Measurements from ENCODE around the gene MND1. TPM values are rescaled to one million over a fixed set of nuclear protein-coding genes. Genes with fewer than 3 reads are reported as not detected.

MND1 gene
- total RNA-seq, 2 donors from 2014 or later: 27.9 to 31.1 TPM

GRCh38 chr4:153374442-153374841 is 30.0 kb downstream of the MND1 start:
- DNase-seq (ENCODE audit: low spot score in 2 of 2) (no peak), ATAC-seq (no peak)
- Mint-ChIP-seq H3K27ac (no peak overlapping the region), H3K36me3 (peaks cover 23 to 47% of the 10 kb centered on the region in 2 donors), H3K9me3 (no peaks in the 10 kb centered on the region)

GRCh38 chr4:153375303-153375702 is 30.8 kb downstream of the MND1 start:
- no peak for DNase-seq (ENCODE audit: low spot score in 2 of 2)
- Mint-ChIP-seq H3K9me3 (no peaks in the 10 kb centered on the region), H3K27ac (no peak overlapping the region), H3K36me3 (peaks cover 21 to 38% of the 10 kb centered on the region in 2 donors)
- ATAC-seq: no peak

GRCh38 chr4:153383131-153383530 is 38.6 kb downstream of the MND1 start:
- DNase-seq (ENCODE audit: low spot score in 2 of 2): no peak
- ATAC-seq: no peak
- H3K9me3 Mint-ChIP-seq: no peaks in the 10 kb centered on the region
- H3K27ac Mint-ChIP-seq: no peak overlapping the region
- peaks cover 0 to 12% of the 10 kb centered on the region in 2 donors for H3K36me3 Mint-ChIP-seq

GRCh38 chr4:153384160-153384559 is 39.7 kb downstream of the MND1 start:
- Mint-ChIP-seq H3K27ac (no peak overlapping the region), H3K9me3 (no peaks in the 10 kb centered on the region), H3K36me3 (peaks cover 0 to 5% of the 10 kb centered on the region in 2 donors)
- ATAC-seq: no peak
- DNase-seq (ENCODE audit: low spot score in 2 of 2): no peak

- H3K27ac Mint-ChIP-seq: no peak overlapping the region
- peaks cover 0 to 5% of the 10 kb centered on the region in 2 donors for H3K36me3 Mint-ChIP-seq
- no peak for ATAC-seq
Observed at GRCh38 chr4:153385784-153386183, 41.3 kb downstream of the MND1 start.

GRCh38 chr4:153387981-153388380 is 43.5 kb downstream of the MND1 start:
- DNase-seq (ENCODE audit: low spot score in 2 of 2) (no peak), ATAC-seq (no peak)
- no peaks in the 10 kb centered on the region for H3K9me3 Mint-ChIP-seq

More at GRCh38 chr4:153385784-153386183, 41.3 kb downstream of the MND1 start:
- H3K9me3 Mint-ChIP-seq: no peaks in the 10 kb centered on the region
- no peak for DNase-seq (ENCODE audit: low spot score in 2 of 2)

GRCh38 chr4:153393397-153393796 is 48.9 kb downstream of the MND1 start:
- H3K36me3 Mint-ChIP-seq: peaks cover 0 to 5% of the 10 kb centered on the region in 2 donors
- ATAC-seq (no peak), DNase-seq (ENCODE audit: low spot score in 2 of 2) (no peak)
- no peaks in the 10 kb centered on the region for H3K9me3 Mint-ChIP-seq
- H3K27ac Mint-ChIP-seq: no peak overlapping the region

More at GRCh38 chr4:153387981-153388380, 43.5 kb downstream of the MND1 start:
- Mint-ChIP-seq H3K36me3 (peaks cover 0 to 11% of the 10 kb centered on the region in 2 donors), H3K27ac (no peak overlapping the region)

- DNase-seq (ENCODE audit: low spot score in 2 of 2) (no peak), ATAC-seq (no peak)
- Mint-ChIP-seq H3K36me3 (peaks cover 0 to 5% of the 10 kb centered on the region in 2 donors), H3K9me3 (no peaks in the 10 kb centered on the region), H3K27ac (no peak overlapping the region)
Observed at GRCh38 chr4:153394945-153395344, 50.5 kb downstream of the MND1 start.

GRCh38 chr4:153398713-153399112 is 54.2 kb downstream of the MND1 start:
- Mint-ChIP-seq H3K36me3 (no peaks in the 10 kb centered on the region), H3K27ac (no peak overlapping the region)
- no peak for ATAC-seq

GRCh38 chr4:153399358-153399757 is 54.9 kb downstream of the MND1 start:
- ATAC-seq: no peak
- no peak for DNase-seq (ENCODE audit: low spot score in 2 of 2)
- Mint-ChIP-seq H3K36me3 (no peaks in the 10 kb centered on the region), H3K27ac (no peak overlapping the region), H3K9me3 (no peaks in the 10 kb centered on the region)

More at GRCh38 chr4:153398713-153399112, 54.2 kb downstream of the MND1 start:
- no peak for DNase-seq (ENCODE audit: low spot score in 2 of 2)
- no peaks in the 10 kb centered on the region for H3K9me3 Mint-ChIP-seq

- no peak overlapping the region for H3K27ac Mint-ChIP-seq
- no peak for DNase-seq (ENCODE audit: low spot score in 2 of 2)
- ATAC-seq: no peak
- peaks cover 0 to 4% of the 10 kb centered on the region in 2 donors for H3K9me3 Mint-ChIP-seq
- H3K36me3 Mint-ChIP-seq: peaks cover 5 to 13% of the 10 kb centered on the region in 2 donors
Observed at GRCh38 chr4:153401501-153401900, 57.0 kb downstream of the MND1 start.

- ATAC-seq (no peak), DNase-seq (ENCODE audit: low spot score in 2 of 2) (no peak)
- Mint-ChIP-seq H3K9me3 (peaks cover 0 to 4% of the 10 kb centered on the region in 2 donors), H3K36me3 (peaks cover 5 to 17% of the 10 kb centered on the region in 2 donors), H3K27ac (no peak overlapping the region)
Observed at GRCh38 chr4:153402366-153402765, 57.9 kb downstream of the MND1 start.

- peaks cover 0 to 4% of the 10 kb centered on the region in 2 donors for H3K9me3 Mint-ChIP-seq
- DNase-seq (ENCODE audit: low spot score in 2 of 2) (no peak), ATAC-seq (no peak)
- no peak overlapping the region for H3K27ac Mint-ChIP-seq
- peaks cover 5 to 17% of the 10 kb centered on the region in 2 donors for H3K36me3 Mint-ChIP-seq
Observed at GRCh38 chr4:153403726-153404125, 59.2 kb downstream of the MND1 start.

- H3K9me3 Mint-ChIP-seq: peaks cover 0 to 4% of the 10 kb centered on the region in 2 donors
- peaks cover 5 to 26% of the 10 kb centered on the region in 2 donors for H3K36me3 Mint-ChIP-seq
- ATAC-seq (no peak), DNase-seq (ENCODE audit: low spot score in 2 of 2) (no peak)
- no peak overlapping the region for H3K27ac Mint-ChIP-seq
Observed at GRCh38 chr4:153407906-153408305, 63.4 kb downstream of the MND1 start.

- Mint-ChIP-seq H3K9me3 (peaks cover 0 to 4% of the 10 kb centered on the region in 2 donors), H3K27ac (no peak overlapping the region), H3K36me3 (peaks cover 5 to 30% of the 10 kb centered on the region in 2 donors)
- DNase-seq (ENCODE audit: low spot score in 2 of 2) (no peak), ATAC-seq (no peak)
Observed at GRCh38 chr4:153408932-153409331, 64.4 kb downstream of the MND1 start.

- no peak for DNase-seq (ENCODE audit: low spot score in 2 of 2)
- H3K27ac Mint-ChIP-seq: no peak overlapping the region
- peaks cover 5 to 30% of the 10 kb centered on the region in 2 donors for H3K36me3 Mint-ChIP-seq
- peaks cover 0 to 4% of the 10 kb centered on the region in 2 donors for H3K9me3 Mint-ChIP-seq
- no peak for ATAC-seq
Observed at GRCh38 chr4:153409412-153409811, 64.9 kb downstream of the MND1 start.

GRCh38 chr4:153409924-153410501 is 65.5 kb downstream of the MND1 start:
- no peak for DNase-seq (ENCODE audit: low spot score in 2 of 2)
- Mint-ChIP-seq H3K9me3 (peaks cover 0 to 4% of the 10 kb centered on the region in 2 donors), H3K27ac (no peak overlapping the region), H3K36me3 (peaks cover 5 to 30% of the 10 kb centered on the region in 2 donors)
- ATAC-seq: no peak

- no peak overlapping the region for H3K27ac Mint-ChIP-seq
- no peaks in the 10 kb centered on the region for H3K9me3 Mint-ChIP-seq
- no peak for DNase-seq (ENCODE audit: low spot score in 2 of 2)
- no peak for ATAC-seq
- peaks cover 0 to 14% of the 10 kb centered on the region in 2 donors for H3K36me3 Mint-ChIP-seq
Observed at GRCh38 chr4:153413842-153414241, 69.4 kb downstream of the MND1 start.
